Ovary (tissue), 9 donors: ENCODE data around the gene TSHZ2. TPM values are rescaled to one million over a fixed set of nuclear protein-coding genes. Genes with fewer than 3 reads are reported as not detected.

ENCODE experiments used
- DNase-seq, 5 donors: peaks; one replicate each; pipeline ENCODE4 v3.0.0-alpha.2; 2019 to 2020
- H3K27ac ChIP-seq, 2 donors: fragments of 200-600 bp; one replicate each; pipeline versions ENCODE4 v1.5.1 to v1.8.0; 2019 to 2022
- H3K27me3 ChIP-seq: fragments of 200-600 bp; one replicate; pipeline ENCODE4 v1.8.0; 2022
- H3K36me3 ChIP-seq: fragments of 200-600 bp; sonication (generic); one replicate; pipeline ENCODE4 v1.5.1; 2019
- H3K4me1 ChIP-seq: one replicate; pipeline ENCODE4 v1.8.1; 2013; ENCODE audit warnings: mild to moderate bottlenecking, moderate library complexity; ENCODE audit not compliant: insufficient read depth
- H3K4me3 ChIP-seq: fragments of 200-600 bp; sonication (generic); one replicate; pipeline ENCODE4 v1.5.1; 2017
- H3K9me3 ChIP-seq, 2 donors: fragments of 200-600 bp in 1 of 2; sonication (generic) in 1 of 2; one replicate each; pipeline versions ENCODE4 v1.5.1 to v1.8.1; 2013 to 2019; ENCODE audit warnings: mild to moderate bottlenecking in 1 of 2, moderate library complexity in 1 of 2
- CTCF ChIP-seq, 3 donors: fragments of 450-650 bp in 2 of 3; fragments of 200-600 bp in 1 of 3; IDR thresholded peaks; one replicate each; pipeline versions ENCODE4 v1.5.1 to v1.8.0; 2016 to 2022; ENCODE audit warnings: antibody characterized with exemption in 3 of 3, mild to moderate bottlenecking in 1 of 3
- EP300 ChIP-seq: sonication (generic); formaldehyde crosslinking; IDR thresholded peaks from one replicate; pipeline ENCODE4 v1.6.1; 2017; ENCODE audit warnings: antibody characterized with exemption
- POLR2A ChIP-seq: fragments of 450-650 bp; IDR thresholded peaks from one replicate; pipeline ENCODE4 v1.6.1; 2017; ENCODE audit warnings: antibody characterized with exemption, mild to moderate bottlenecking, moderate library complexity
- WGBS, 3 donors: extraction: QIAGEN DNeasy Blood & Tissue Kit in 1 of 3; methylation state at CpG; one replicate each; pipeline versions ENCODE4 v1.1.5 to v1.1.7; 2013 to 2017; 5-methylcytosine and 5-hydroxymethylcytosine counted together
- intact Hi-C, 4 donors: fragments of 100-400 bp; cut with DNase I; formaldehyde crosslinking; loops; one replicate each; pipeline versions ENCODE4 v1.11.0 to v1.15.1; 2022 to 2023
- polyA plus RNA-seq, 2 donors: library from polyadenylated mRNA; stranded (reverse); fragments of 200-250 nt in 1 of 2; fragments of 350-450 nt in 1 of 2; fragmentation: Illumina TruSeq in 1 of 2; extraction: RNeasy Lipid Tissue Mini Kit (QIAGEN cat#74804) in 1 of 2; gene quantifications; one replicate each; pipeline ENCODE4 v1.2.3, GENCODE V29; 2013 to 2014
- total RNA-seq, 7 donors: library from RNA; depleted of rRNA in 2 of 7; stranded (reverse); fragments of >200 nt in 2 of 7; fragmentation: NEBNext Ultra II Directional in 3 of 7; extraction: Animal tissue kit (Norgen Biotek cat#: 25700) in 3 of 7; gene quantifications; one replicate each; pipeline versions ENCODE4 v1.1.0 to v1.2.4, GENCODE V29; 2016 to 2023
- donor health status: DM: no; HTN: no; CAD: no; lungs with moderate emphysema.
- donor health status: DM: no; HTN: no; CAD: no.
- donor health status: Bipolar disorder and iron deficiency.
- donor health status: DM: yes; HTN: yes; CAD: no.
- donor health status: DM: no; HTN: no; CAD: no.
- donor health status: DM: yes; HTN: yes; CAD: no.

TSHZ2 gene
- total and polyA plus RNA-seq, 9 donors: 18.2 to 113 (median 40.2) TPM

GRCh38 chr20:53216856-53217576 lies 244.9 kb downstream of the TSHZ2 start:
- WGBS, 3 donors: 19 to 21% (median 20%) methylated on average over 32 of the region's 32 CpGs
- Histone ChIP-seq H3K27me3 (no peaks in the 10 kb centered on the region), H3K9me3 (no peaks in the 10 kb centered on the region), H3K27ac (no peak overlapping the region), H3K36me3 (no peaks in the 10 kb centered on the region), H3K4me1 (no peaks in the 10 kb centered on the region), H3K4me3 (no peak overlapping the region)
- TF ChIP-seq CTCF (IDR thresholded peaks at IDR 0.05): peak; percentile 46 to 80 (median 80)
- TF ChIP-seq POLR2A: no peak
- TF ChIP-seq EP300: no peak
- DNase-seq: peak; percentile 70 to 86 (median 82)
- intact Hi-C loops: loop anchor here in 1 of 4 donors (10.0 kb wide), 2 partner anchors 328 to 902 kb away; no protein-coding TSS in a partner anchor

DNA sequence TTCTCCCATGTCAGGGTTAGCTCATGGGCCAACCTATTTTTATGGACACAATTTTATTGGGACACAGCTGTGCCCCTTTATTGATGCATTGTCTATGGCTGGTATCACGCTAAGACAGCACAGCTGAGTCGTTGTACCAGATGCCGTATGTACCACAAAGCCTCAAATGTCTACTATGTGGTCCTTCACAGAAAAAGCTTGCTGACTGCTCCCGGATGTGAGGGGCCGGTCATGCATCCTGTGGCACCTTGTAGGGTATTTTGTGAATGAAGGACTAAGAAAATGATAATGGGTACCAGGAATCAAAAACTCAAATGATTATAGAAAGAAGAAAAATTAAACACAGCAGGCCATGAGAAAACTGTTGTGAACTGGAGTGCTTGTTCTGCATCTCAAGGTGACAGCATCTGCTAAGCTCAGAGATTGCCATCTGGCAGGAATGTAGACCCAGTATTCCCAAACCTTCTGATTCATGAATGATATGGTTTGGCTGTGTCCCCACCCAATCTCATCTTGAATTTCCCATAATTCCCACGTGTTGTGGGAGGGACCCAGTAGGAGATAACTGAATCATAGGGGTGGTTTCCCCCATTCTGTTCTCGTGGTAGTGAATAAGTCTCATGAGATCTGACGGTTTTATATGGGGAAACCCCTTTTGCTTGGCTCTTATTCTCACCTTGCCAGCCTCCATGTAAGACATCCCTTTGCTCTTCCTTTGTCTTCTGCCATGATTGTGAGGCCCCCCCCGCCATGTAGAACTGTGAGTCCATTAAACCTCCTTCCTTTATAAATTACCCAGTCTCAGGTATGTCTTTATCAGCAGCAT lies 248.5 kb downstream of the TSHZ2 start:
- Histone ChIP-seq H3K27ac (no peak overlapping the region), H3K4me1 (no peaks in the 10 kb centered on the region), H3K9me3 (no peaks in the 10 kb centered on the region), H3K36me3 (no peaks in the 10 kb centered on the region), H3K4me3 (no peak overlapping the region), H3K27me3 (no peaks in the 10 kb centered on the region)
- intact Hi-C loops: no loop called here
- no peak for DNase-seq
- TF ChIP-seq EP300: no peak
- no peak for TF ChIP-seq CTCF (IDR thresholded peaks at IDR 0.05)
- 80 to 93% (median 89%) methylated on average over 9 of the region's 9 CpGs for WGBS, 3 donors

GRCh38 chr20:53221731-53222130 lies 249.6 kb downstream of the TSHZ2 start:
- Histone ChIP-seq H3K27me3 (no peaks in the 10 kb centered on the region), H3K4me1 (no peaks in the 10 kb centered on the region), H3K4me3 (no peak overlapping the region), H3K9me3 (no peaks in the 10 kb centered on the region), H3K27ac (no peak overlapping the region), H3K36me3 (no peaks in the 10 kb centered on the region)
- no peak for TF ChIP-seq POLR2A
- no peak for TF ChIP-seq EP300
- TF ChIP-seq CTCF (IDR thresholded peaks at IDR 0.05): no peak
- WGBS, 3 donors: 93 to 97% (median 95%) methylated on average over 3 of the region's 3 CpGs
- intact Hi-C loops: no loop called here
- no peak for DNase-seq

DNA sequence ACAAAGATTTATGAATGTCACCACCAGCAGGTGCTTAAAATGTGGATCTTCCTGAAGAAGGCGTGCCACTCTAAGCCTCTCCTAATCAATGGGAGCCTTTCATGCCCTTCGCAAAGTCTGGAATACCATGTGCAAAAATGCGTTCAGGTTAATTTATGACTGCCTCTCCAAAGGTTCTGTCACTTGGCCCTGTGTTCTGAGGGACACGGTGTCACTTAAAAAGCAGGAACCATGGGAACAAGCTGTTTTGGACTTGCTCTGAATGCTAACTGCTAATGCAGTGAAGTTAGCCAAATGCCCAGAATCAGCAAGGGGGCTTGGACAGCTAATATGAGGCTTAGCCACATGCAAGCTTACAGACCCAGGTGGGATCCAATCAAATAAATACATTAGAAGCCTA lies 250.3 kb downstream of the TSHZ2 start:
- Histone ChIP-seq H3K27me3 (no peaks in the 10 kb centered on the region), H3K4me3 (no peak overlapping the region), H3K9me3 (no peaks in the 10 kb centered on the region), H3K4me1 (no peaks in the 10 kb centered on the region), H3K27ac (no peak overlapping the region), H3K36me3 (no peaks in the 10 kb centered on the region)
- WGBS, 3 donors: 75 to 97% (median 97%) methylated on average over 4 of the region's 4 CpGs
- no peak for DNase-seq
- intact Hi-C loops: no loop called here
- TF ChIP-seq POLR2A: no peak
- no peak for TF ChIP-seq CTCF (IDR thresholded peaks at IDR 0.05)
- no peak for TF ChIP-seq EP300
